Stimulated activated naive B cell treated with anti-CD40 and anti-IgM and Interleukin-4, amounts not matched to agents 10 μg/mL and 1 μg/mL and 100 μg/mL, for 72 hours (primary cell): ENCODE results near the gene PRDM2.
A peak's percentile ranks its signal among the peaks of the same experiment; 100 is the strongest.

Experiments
- ATAC-seq, 2 donors: fragments of 150-1000 bp; cut with Tn5 transposase; replicated peaks; 2 replicates each; pipeline ENCODE4 v1.10.0; 2021; ENCODE audit warnings: moderate library complexity in 1 of 2
- DNase-seq: peaks from one replicate; pipeline ENCODE4 v3.0.0; 2021
- H3K27ac Mint-ChIP-seq: one replicate; pipeline ENCODE4 v1.8.0; 2022; ENCODE audit warnings: mild to moderate bottlenecking, mixed read lengths
- H3K27me3 Mint-ChIP-seq, 2 donors: one replicate each; pipeline ENCODE4 v1.8.0; 2022; ENCODE audit warnings: mixed read lengths in 2 of 2
- H3K36me3 Mint-ChIP-seq, 2 donors: one replicate each; pipeline ENCODE4 v1.8.0; 2022; ENCODE audit warnings: mixed read lengths in 2 of 2, mild to moderate bottlenecking in 1 of 2
- H3K4me1 Mint-ChIP-seq, 2 donors: one replicate each; pipeline ENCODE4 v1.8.0; 2022; ENCODE audit warnings: mixed read lengths in 2 of 2, mild to moderate bottlenecking in 1 of 2
- H3K4me3 Mint-ChIP-seq, 2 donors: one replicate each; pipeline ENCODE4 v1.8.0; 2022; ENCODE audit warnings: mild to moderate bottlenecking in 2 of 2, mixed read lengths in 2 of 2, moderate library complexity in 1 of 2
- H3K9me3 Mint-ChIP-seq, 2 donors: one replicate each; pipeline ENCODE4 v1.8.0; 2022; ENCODE audit warnings: mixed read lengths in 2 of 2, mild to moderate bottlenecking in 1 of 2

Gene PRDM2

GRCh38 chr1:13772271-13772670, 72.3 kb downstream of the PRDM2 start:
- no peak for DNase-seq
- Mint-ChIP-seq H3K4me1 (peaks cover 17 to 41% of the 10 kb centered on the region in 2 donors), H3K9me3 (no peaks in the 10 kb centered on the region), H3K4me3 (no peak overlapping the region), H3K27me3 (no peaks in the 10 kb centered on the region), H3K27ac (no peak overlapping the region), H3K36me3 (peaks cover 15 to 33% of the 10 kb centered on the region in 2 donors)
- no peak for ATAC-seq

- no peak overlapping the region for H3K27ac Mint-ChIP-seq
- ATAC-seq, result no peak
- H3K4me3 Mint-ChIP-seq, result no peak overlapping the region
- H3K27me3 Mint-ChIP-seq, result no peaks in the 10 kb centered on the region
- DNase-seq, result no peak
- peaks cover 16 to 31% of the 10 kb centered on the region in 2 donors for H3K4me1 Mint-ChIP-seq
- H3K9me3 Mint-ChIP-seq, result no peaks in the 10 kb centered on the region
- H3K36me3 Mint-ChIP-seq, result peaks cover 19 to 41% of the 10 kb centered on the region in 2 donors
Measured at GRCh38 chr1:13774121-13774520, 74.1 kb downstream of the PRDM2 start.

- H3K4me3 Mint-ChIP-seq, result no peak overlapping the region
- DNase-seq (no peak), ATAC-seq (no peak)
- peaks cover 8 to 22% of the 10 kb centered on the region in 2 donors for H3K4me1 Mint-ChIP-seq
- no peaks in the 10 kb centered on the region for H3K9me3 Mint-ChIP-seq
- H3K27me3 Mint-ChIP-seq, result no peaks in the 10 kb centered on the region
- no peak overlapping the region for H3K27ac Mint-ChIP-seq
- H3K36me3 Mint-ChIP-seq, result peaks cover 27 to 43% of the 10 kb centered on the region in 2 donors
Measured at GRCh38 chr1:13775459-13775858, 75.5 kb downstream of the PRDM2 start.

- peaks cover 13 to 22% of the 10 kb centered on the region in 2 donors for H3K4me1 Mint-ChIP-seq
- no peaks in the 10 kb centered on the region for H3K9me3 Mint-ChIP-seq
- no peaks in the 10 kb centered on the region for H3K27me3 Mint-ChIP-seq
- ATAC-seq (no peak), DNase-seq (no peak)
- H3K4me3 Mint-ChIP-seq, result no peak overlapping the region
- peaks cover 32 to 44% of the 10 kb centered on the region in 2 donors for H3K36me3 Mint-ChIP-seq
- H3K27ac Mint-ChIP-seq, result no peak overlapping the region
Measured at GRCh38 chr1:13775916-13776315, 75.9 kb downstream of the PRDM2 start.

- Mint-ChIP-seq H3K4me3 (peak overlapping the region in 1 of 2 donors; percentile 11), H3K36me3 (peaks cover 43 to 52% of the 10 kb centered on the region in 2 donors), H3K27ac (peak overlapping the region; percentile 75), H3K27me3 (no peaks in the 10 kb centered on the region), H3K9me3 (no peaks in the 10 kb centered on the region), H3K4me1 (peaks cover 21 to 27% of the 10 kb centered on the region in 2 donors)
- DNase-seq, result no peak
- no peak for ATAC-seq
Measured at GRCh38 chr1:13778431-13778830, 78.4 kb downstream of the PRDM2 start.

- no peak for DNase-seq
- peak overlapping the region; percentile 56 for H3K27ac Mint-ChIP-seq
- peaks cover 41 to 61% of the 10 kb centered on the region in 2 donors for H3K36me3 Mint-ChIP-seq
Measured at GRCh38 chr1:13779930-13780329, 79.9 kb downstream of the PRDM2 start.

GRCh38 chr1:13780780-13781179, 80.8 kb downstream of the PRDM2 start:
- H3K27me3 Mint-ChIP-seq, result no peaks in the 10 kb centered on the region
- DNase-seq (no peak), ATAC-seq (no peak)
- peak overlapping the region; percentile 44 for H3K27ac Mint-ChIP-seq
- peak overlapping the region in 1 of 2 donors; percentile 3 for H3K4me3 Mint-ChIP-seq
- H3K36me3 Mint-ChIP-seq, result peaks cover 41 to 63% of the 10 kb centered on the region in 2 donors
- peaks cover 27 to 38% of the 10 kb centered on the region in 2 donors for H3K4me1 Mint-ChIP-seq
- no peaks in the 10 kb centered on the region for H3K9me3 Mint-ChIP-seq

More at GRCh38 chr1:13779930-13780329, 79.9 kb downstream of the PRDM2 start:
- no peaks in the 10 kb centered on the region for H3K27me3 Mint-ChIP-seq
- no peak for ATAC-seq
- H3K9me3 Mint-ChIP-seq, result no peaks in the 10 kb centered on the region
- H3K4me3 Mint-ChIP-seq, result no peak overlapping the region
- H3K4me1 Mint-ChIP-seq, result peaks cover 27 to 38% of the 10 kb centered on the region in 2 donors

GRCh38 chr1:13781228-13781627, 81.2 kb downstream of the PRDM2 start:
- H3K27me3 Mint-ChIP-seq, result no peaks in the 10 kb centered on the region
- H3K4me3 Mint-ChIP-seq, result no peak overlapping the region
- peaks cover 42 to 66% of the 10 kb centered on the region in 2 donors for H3K36me3 Mint-ChIP-seq
- no peaks in the 10 kb centered on the region for H3K9me3 Mint-ChIP-seq
- no peak overlapping the region for H3K27ac Mint-ChIP-seq
- peaks cover 27 to 42% of the 10 kb centered on the region in 2 donors for H3K4me1 Mint-ChIP-seq
- DNase-seq (no peak), ATAC-seq (no peak)

- H3K4me3 Mint-ChIP-seq, result no peak overlapping the region
- ATAC-seq, result no peak
- H3K4me1 Mint-ChIP-seq, result peaks cover 27 to 48% of the 10 kb centered on the region in 2 donors
- no peaks in the 10 kb centered on the region for H3K27me3 Mint-ChIP-seq
- H3K9me3 Mint-ChIP-seq, result no peaks in the 10 kb centered on the region
- no peak overlapping the region for H3K27ac Mint-ChIP-seq
- DNase-seq, result no peak
- peaks cover 47 to 73% of the 10 kb centered on the region in 2 donors for H3K36me3 Mint-ChIP-seq
Measured at GRCh38 chr1:13781907-13782633, 82.1 kb downstream of the PRDM2 start.

GRCh38 chr1:13782634-13783360, 82.8 kb downstream of the PRDM2 start:
- Mint-ChIP-seq H3K36me3 (peaks cover 50 to 76% of the 10 kb centered on the region in 2 donors), H3K4me3 (no peak overlapping the region), H3K27me3 (no peaks in the 10 kb centered on the region), H3K27ac (peak overlapping the region; percentile 14), H3K4me1 (peaks cover 27 to 48% of the 10 kb centered on the region in 2 donors), H3K9me3 (no peaks in the 10 kb centered on the region)
- DNase-seq (no peak), ATAC-seq (no peak)

GRCh38 chr1:13783551-13783950, 83.6 kb downstream of the PRDM2 start:
- H3K4me1 Mint-ChIP-seq, result peaks cover 24 to 48% of the 10 kb centered on the region in 2 donors
- ATAC-seq (no peak), DNase-seq (no peak)
- H3K27ac Mint-ChIP-seq, result no peak overlapping the region
- H3K36me3 Mint-ChIP-seq, result peaks cover 46 to 78% of the 10 kb centered on the region in 2 donors
- H3K9me3 Mint-ChIP-seq, result no peaks in the 10 kb centered on the region
- no peaks in the 10 kb centered on the region for H3K27me3 Mint-ChIP-seq
- no peak overlapping the region for H3K4me3 Mint-ChIP-seq

- Mint-ChIP-seq H3K27me3 (no peaks in the 10 kb centered on the region), H3K36me3 (peaks cover 41 to 74% of the 10 kb centered on the region in 2 donors), H3K9me3 (no peaks in the 10 kb centered on the region), H3K27ac (peak overlapping the region; percentile 56), H3K4me3 (no peak overlapping the region), H3K4me1 (peaks cover 25 to 52% of the 10 kb centered on the region in 2 donors)
- DNase-seq (no peak), ATAC-seq (no peak)
Measured at GRCh38 chr1:13784971-13785370, 85.0 kb downstream of the PRDM2 start.

- H3K27me3 Mint-ChIP-seq, result no peaks in the 10 kb centered on the region
- H3K4me3 Mint-ChIP-seq, result no peak overlapping the region
- ATAC-seq, result no peak
- peaks cover 28 to 57% of the 10 kb centered on the region in 2 donors for H3K4me1 Mint-ChIP-seq
- H3K27ac Mint-ChIP-seq, result no peak overlapping the region
- peaks cover 31 to 70% of the 10 kb centered on the region in 2 donors for H3K36me3 Mint-ChIP-seq
- no peaks in the 10 kb centered on the region for H3K9me3 Mint-ChIP-seq
- DNase-seq, result no peak
Measured at GRCh38 chr1:13786541-13786940, 86.6 kb downstream of the PRDM2 start.

GRCh38 chr1:13788795-13789194, 88.8 kb downstream of the PRDM2 start:
- ATAC-seq (no peak), DNase-seq (no peak)
- Mint-ChIP-seq H3K9me3 (no peaks in the 10 kb centered on the region), H3K36me3 (peaks cover 20 to 64% of the 10 kb centered on the region in 2 donors), H3K27ac (peak overlapping the region; percentile 31), H3K27me3 (no peaks in the 10 kb centered on the region), H3K4me1 (peaks cover 30 to 51% of the 10 kb centered on the region in 2 donors), H3K4me3 (no peak overlapping the region)
